GM19240 (cell line): ENCODE measurements around the gene SKI.

Source experiments
- DNase-seq: peaks from one replicate; pipeline ENCODE4 v3.0.0; 2011; ENCODE audit warnings: low spot score; ENCODE audit not compliant: insufficient read length

Gene SKI

GRCh38 chr1:2229911-2230731 is 2.0 kb downstream of the SKI start:
- no peak for DNase-seq

GRCh38 chr1:2230781-2231531 is 2.8 kb downstream of the SKI start:
- DNase-seq: no peak

- no peak for DNase-seq
Measured at GRCh38 chr1:2231532-2232254, 3.6 kb downstream of the SKI start.

GRCh38 chr1:2232255-2232915 is 4.3 kb downstream of the SKI start:
- DNase-seq: no peak

GRCh38 chr1:2232916-2233438 is 4.9 kb downstream of the SKI start:
- DNase-seq: no peak

- no peak for DNase-seq
Measured at GRCh38 chr1:2233468-2233867, 5.3 kb downstream of the SKI start.

GRCh38 chr1:2233997-2234761 is 6.1 kb downstream of the SKI start:
- DNase-seq: no peak

- no peak for DNase-seq
Measured at GRCh38 chr1:2234762-2235113, 6.6 kb downstream of the SKI start.

- no peak for DNase-seq
Measured at GRCh38 chr1:2235300-2235998, 7.3 kb downstream of the SKI start.

GRCh38 chr1:2236695-2237677 is 8.9 kb downstream of the SKI start:
- no peak for DNase-seq

- DNase-seq: no peak
Measured at GRCh38 chr1:2237773-2238172, 9.7 kb downstream of the SKI start.

- no peak for DNase-seq
Measured at GRCh38 chr1:2238361-2239012, 10.4 kb downstream of the SKI start.

- no peak for DNase-seq
Measured at GRCh38 chr1:2239013-2239370, 10.9 kb downstream of the SKI start.

- DNase-seq: no peak
Measured at GRCh38 chr1:2239384-2239985, 11.4 kb downstream of the SKI start.

GRCh38 chr1:2240270-2241156 is 12.4 kb downstream of the SKI start:
- no peak for DNase-seq

GRCh38 chr1:2241820-2242219 is 13.7 kb downstream of the SKI start:
- no peak for DNase-seq
